HepG2 (cell line): Measurements from ENCODE around the gene RSAD1. TPM values are rescaled to one million over a fixed set of nuclear protein-coding genes. Genes with fewer than 3 reads are reported as not detected.

Source experiments
- KLF6 ChIP-seq: IDR thresholded peaks from 2 replicates; pipeline ENCODE4 v1.8.0; 2016; ENCODE audit warnings: missing biosample characterization, missing genetic modification reagents
- MAX ChIP-seq: IDR thresholded peaks from 2 replicates; pipeline ENCODE4 v1.6.1; 2012; ENCODE audit warnings: inconsistent platforms
- NR2F2 ChIP-seq: IDR thresholded peaks from 2 replicates; pipeline ENCODE4 v1.6.1; 2012; ENCODE audit warnings: low read depth, inconsistent platforms, borderline replicate concordance
- PPARG ChIP-seq: conservative IDR thresholded peaks from 2 replicates; pipeline ENCODE4 v1.6.1; 2016; ENCODE audit warnings: missing biosample characterization, missing genetic modification reagents
- SALL2 ChIP-seq: sonication (generic); formaldehyde crosslinking; IDR thresholded peaks from 2 replicates; pipeline ENCODE4 v1.8.1; 2023; ENCODE audit warnings: mild to moderate bottlenecking, missing genetic modification reagents, inconsistent platforms
- TBX2 ChIP-seq: sonication (generic); formaldehyde crosslinking; IDR thresholded peaks from 2 replicates; pipeline ENCODE4 v1.5.0; 2020; ENCODE audit warnings: missing genetic modification reagents, mild to moderate bottlenecking, borderline replicate concordance
- TGIF2 ChIP-seq: IDR thresholded peaks from 2 replicates; pipeline ENCODE4 v1.6.1; 2016; ENCODE audit warnings: control low read depth, missing compliant biosample characterization
- ZBTB10 ChIP-seq: sonication (generic); formaldehyde crosslinking; IDR thresholded peaks from 2 replicates; pipeline ENCODE4 v1.4.0; 2020; ENCODE audit warnings: missing genetic modification reagents, borderline replicate concordance
- ZNF225 ChIP-seq: sonication (generic); formaldehyde crosslinking; IDR thresholded peaks from 2 replicates; pipeline ENCODE4 v1.4.0; 2020; ENCODE audit warnings: mild to moderate bottlenecking, missing genetic modification reagents
- ZNF274 ChIP-seq: sonication (generic); formaldehyde crosslinking; IDR thresholded peaks from 2 replicates; pipeline ENCODE4 v1.5.1; 2020; ENCODE audit warnings: mild to moderate bottlenecking, missing genetic modification reagents
- ZNF317 ChIP-seq: sonication (generic); formaldehyde crosslinking; IDR thresholded peaks from 2 replicates; pipeline ENCODE4 v1.5.0; 2020; ENCODE audit warnings: mild to moderate bottlenecking, missing genetic modification reagents
- ZNF451 ChIP-seq: sonication (generic); formaldehyde crosslinking; IDR thresholded peaks from 2 replicates; pipeline ENCODE4 v1.5.0; 2020; ENCODE audit warnings: mild to moderate bottlenecking, missing genetic modification reagents
- ZNF619 ChIP-seq: sonication (generic); formaldehyde crosslinking; IDR thresholded peaks from 2 replicates; pipeline ENCODE4 v1.4.0; 2020; ENCODE audit warnings: mild to moderate bottlenecking, missing genetic modification reagents
- polyA plus RNA-seq, 8 experiments: library from polyadenylated mRNA; depleted of rRNA in 3 of 8; stranded (reverse) in 7 of 8; unstranded in 1 of 8; fragments of >200 nt; fragmentation: Illumina TruSeq in 4 of 8; extraction: Trizol in 4 of 8; gene quantifications; 2 replicates each; pipeline versions ENCODE4 v1.2.1 to v1.2.3, GENCODE V29; 2011 to 2016; ENCODE audit warnings: low read depth in 4 of 8, missing spikeins in 1 of 8, mixed read lengths in 1 of 8; ENCODE audit not compliant: insufficient read depth in 1 of 8
- total RNA-seq, 5 experiments: library from RNA; depleted of rRNA; stranded (reverse); fragments of >200 nt; fragmentation: Illumina TruSeq; extraction: Trizol; gene quantifications; 2 replicates each; pipeline ENCODE4 v1.2.3, GENCODE V29; 2016; ENCODE audit warnings: low read depth in 1 of 5
- TF ChIP-seq, protein P1 (sequence below): sonication (generic); formaldehyde crosslinking; IDR thresholded peaks from 2 replicates; pipeline ENCODE4 v1.5.0; 2020; ENCODE audit warnings: missing genetic modification reagents, mild to moderate bottlenecking, borderline replicate concordance
- TF ChIP-seq, protein P2 (sequence below): fragments of 450-650 bp; IDR thresholded peaks from 2 replicates; pipeline ENCODE4 v1.6.1; 2016

Gene RSAD1
- total and polyA plus RNA-seq, 2 of the 13 experiments (the other 11 are each of a cell fraction or from before 2014, with no cell fraction given): 22.7 to 27.7 TPM

DNA sequence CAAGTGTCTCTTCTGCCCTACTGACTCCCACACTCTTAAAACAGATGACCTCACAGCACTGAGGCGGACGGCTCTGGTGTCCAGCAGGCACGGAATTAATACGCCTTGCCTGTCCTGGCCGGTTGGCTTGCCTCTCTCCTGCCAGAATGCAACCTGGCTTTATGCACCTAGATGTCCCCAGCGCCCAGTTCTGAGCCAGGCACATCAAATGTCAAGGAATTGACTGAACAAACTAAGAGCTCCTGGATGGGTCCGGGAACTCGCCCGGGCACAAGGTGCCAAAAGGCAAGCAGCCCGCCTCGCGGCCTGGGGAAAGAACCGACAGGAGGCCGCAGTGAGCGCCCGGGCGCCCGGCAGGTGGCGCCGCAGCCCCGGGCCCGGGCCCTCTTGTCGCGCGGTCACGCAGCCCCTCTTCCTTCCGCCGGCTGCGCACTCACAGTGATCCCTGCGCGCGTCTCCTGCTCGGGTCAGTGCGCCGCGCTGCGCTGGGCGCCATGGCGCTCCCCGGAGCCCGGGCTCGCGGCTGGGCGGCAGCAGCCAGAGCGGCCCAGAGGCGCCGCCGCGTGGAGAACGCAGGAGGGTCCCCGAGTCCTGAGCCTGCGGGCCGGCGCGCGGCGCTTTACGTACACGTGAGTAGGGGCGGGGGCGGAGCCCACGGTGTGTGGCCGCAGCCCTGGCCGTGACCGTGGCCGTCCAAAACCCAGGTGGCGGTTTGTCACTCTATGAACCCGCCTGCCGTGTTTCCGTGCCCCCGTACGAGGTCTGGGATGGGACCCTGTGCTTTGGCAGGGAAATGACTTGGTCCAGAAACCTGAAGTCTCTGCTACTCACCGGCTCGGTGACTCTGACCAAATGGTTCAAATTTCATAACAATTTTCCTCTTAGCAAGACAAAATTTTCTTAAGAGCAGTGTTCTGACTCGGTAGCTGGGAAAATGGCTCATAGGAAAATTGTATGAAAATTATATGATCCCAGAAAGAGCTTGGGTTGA is at the start of gene RSAD1 (continued):
- TF ChIP-seq ZBTB10 (CRISPR knock-in tag): peak; percentile 70
- peak; percentile 92 for TF ChIP-seq SALL2 (CRISPR knock-in tag)
- TF ChIP-seq, protein P1, sequence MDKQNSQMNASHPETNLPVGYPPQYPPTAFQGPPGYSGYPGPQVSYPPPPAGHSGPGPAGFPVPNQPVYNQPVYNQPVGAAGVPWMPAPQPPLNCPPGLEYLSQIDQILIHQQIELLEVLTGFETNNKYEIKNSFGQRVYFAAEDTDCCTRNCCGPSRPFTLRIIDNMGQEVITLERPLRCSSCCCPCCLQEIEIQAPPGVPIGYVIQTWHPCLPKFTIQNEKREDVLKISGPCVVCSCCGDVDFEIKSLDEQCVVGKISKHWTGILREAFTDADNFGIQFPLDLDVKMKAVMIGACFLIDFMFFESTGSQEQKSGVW (CRISPR knock-in tag): no peak
- TF ChIP-seq KLF6 (CRISPR knock-in tag): peak; percentile 72; the same call in 1 of the 2 replicates
- TF ChIP-seq ZNF225 (CRISPR knock-in tag): peak; percentile 55; the same call in 1 of the 2 replicates
- TF ChIP-seq ZNF274 (CRISPR knock-in tag): 0 out of 2 replicates have a peak, but pooled peaks have one; percentile 38
- TF ChIP-seq ZNF451: peak; percentile 95
- peak; percentile 28; the same call in 1 of the 2 replicates for TF ChIP-seq NR2F2
- peak; percentile 97 for TF ChIP-seq MAX
- peak; percentile 41; the same call in 1 of the 2 replicates for TF ChIP-seq ZNF317 (CRISPR knock-in tag)
- TF ChIP-seq TGIF2: no peak
- TF ChIP-seq TBX2 (CRISPR knock-in tag): peak; percentile 82; the same call in 1 of the 2 replicates
- TF ChIP-seq, protein P2, sequence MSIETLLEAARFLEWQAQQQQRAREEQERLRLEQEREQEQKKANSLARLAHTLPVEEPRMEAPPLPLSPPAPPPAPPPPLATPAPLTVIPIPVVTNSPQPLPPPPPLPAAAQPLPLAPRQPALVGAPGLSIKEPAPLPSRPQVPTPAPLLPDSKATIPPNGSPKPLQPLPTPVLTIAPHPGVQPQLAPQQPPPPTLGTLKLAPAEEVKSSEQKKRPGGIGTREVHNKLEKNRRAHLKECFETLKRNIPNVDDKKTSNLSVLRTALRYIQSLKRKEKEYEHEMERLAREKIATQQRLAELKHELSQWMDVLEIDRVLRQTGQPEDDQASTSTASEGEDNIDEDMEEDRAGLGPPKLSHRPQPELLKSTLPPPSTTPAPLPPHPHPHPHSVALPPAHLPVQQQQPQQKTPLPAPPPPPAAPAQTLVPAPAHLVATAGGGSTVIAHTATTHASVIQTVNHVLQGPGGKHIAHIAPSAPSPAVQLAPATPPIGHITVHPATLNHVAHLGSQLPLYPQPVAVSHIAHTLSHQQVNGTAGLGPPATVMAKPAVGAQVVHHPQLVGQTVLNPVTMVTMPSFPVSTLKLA: no peak
- TF ChIP-seq PPARG (CRISPR knock-in tag): peak; percentile 72
- peak; percentile 71; the same call in 1 of the 2 replicates for TF ChIP-seq ZNF619 (CRISPR knock-in tag)
